Nephron progenitor cell (in vitro differentiated cells): ENCODE data around the gene CARMIL1.

ENCODE experiments used
- DNase-seq: peaks from one replicate; pipeline ENCODE4 v3.0.0; 2021
- H3K27ac Mint-ChIP-seq: 2 replicates; pipeline ENCODE4 v1.8.0; 2021; ENCODE audit warnings: mild to moderate bottlenecking, moderate library complexity, mixed read lengths
- H3K27me3 Mint-ChIP-seq: 2 replicates; pipeline ENCODE4 v1.8.0; 2021; ENCODE audit warnings: mild to moderate bottlenecking, low read depth, mixed read lengths; ENCODE audit not compliant: poor library complexity
- H3K36me3 Mint-ChIP-seq: 2 replicates; pipeline ENCODE4 v1.8.0; 2021; ENCODE audit warnings: low read depth, mixed read lengths
- H3K4me1 Mint-ChIP-seq: 2 replicates; pipeline ENCODE4 v1.8.0; 2021; ENCODE audit warnings: mixed read lengths
- H3K4me3 Mint-ChIP-seq: 2 replicates; pipeline ENCODE4 v1.8.0; 2021; ENCODE audit warnings: mild to moderate bottlenecking, moderate library complexity, mixed read lengths
- H3K9me3 Mint-ChIP-seq: 2 replicates; pipeline ENCODE4 v1.8.0; 2021; ENCODE audit warnings: mild to moderate bottlenecking, moderate library complexity, mixed read lengths
- CTCF ChIP-seq: fragments of 200-600 bp; sonication (generic); IDR thresholded peaks from 2 replicates; pipeline ENCODE4 v1.5.0; 2021; ENCODE audit warnings: antibody characterized with exemption

CARMIL1 gene

GRCh38 chr6:25417046-25417605 is 138.0 kb downstream of the CARMIL1 start:
- H3K4me3 Mint-ChIP-seq, result no peak overlapping the region
- H3K9me3 Mint-ChIP-seq, result peaks cover 15% of the 10 kb centered on the region
- H3K36me3 Mint-ChIP-seq, result peaks cover 14% of the 10 kb centered on the region
- H3K27me3 Mint-ChIP-seq, result peaks cover 6% of the 10 kb centered on the region
- no peak overlapping the region for H3K27ac Mint-ChIP-seq
- TF ChIP-seq CTCF, result no peak
- no peak for DNase-seq
- peaks cover 36% of the 10 kb centered on the region for H3K4me1 Mint-ChIP-seq

GRCh38 chr6:25418454-25419052 is 139.4 kb downstream of the CARMIL1 start:
- Mint-ChIP-seq H3K36me3 (peaks cover 14% of the 10 kb centered on the region), H3K4me3 (no peak overlapping the region), H3K27ac (no peak overlapping the region), H3K27me3 (peaks cover 6% of the 10 kb centered on the region), H3K9me3 (peaks cover 15% of the 10 kb centered on the region), H3K4me1 (peaks cover 40% of the 10 kb centered on the region)
- no peak for DNase-seq
- TF ChIP-seq CTCF, result no peak

DNA sequence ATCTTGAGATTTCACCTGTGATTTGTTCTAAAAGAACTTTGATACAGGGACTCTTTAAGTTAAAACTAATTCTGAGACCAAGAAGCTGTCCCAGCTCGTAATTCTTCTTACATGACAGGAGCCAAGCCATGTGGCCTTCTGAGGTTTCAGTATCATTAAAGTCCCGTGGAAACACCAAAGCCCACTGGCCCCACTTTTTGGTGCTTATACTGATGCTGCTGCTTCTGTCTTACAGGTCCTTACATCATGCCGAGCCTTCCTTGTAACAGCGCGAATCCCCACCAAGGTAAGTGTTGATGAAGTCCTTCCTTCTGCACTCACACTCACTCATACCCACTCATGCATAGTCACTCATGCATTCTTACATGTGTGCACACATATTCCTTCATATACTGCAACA is 140.7 kb downstream of the CARMIL1 start:
- Mint-ChIP-seq H3K27ac (no peak overlapping the region), H3K4me1 (peaks cover 36% of the 10 kb centered on the region), H3K4me3 (no peak overlapping the region), H3K9me3 (peaks cover 15% of the 10 kb centered on the region), H3K36me3 (peaks cover 14% of the 10 kb centered on the region), H3K27me3 (peaks cover 6% of the 10 kb centered on the region)
- no peak for TF ChIP-seq CTCF
- no peak for DNase-seq

DNA sequence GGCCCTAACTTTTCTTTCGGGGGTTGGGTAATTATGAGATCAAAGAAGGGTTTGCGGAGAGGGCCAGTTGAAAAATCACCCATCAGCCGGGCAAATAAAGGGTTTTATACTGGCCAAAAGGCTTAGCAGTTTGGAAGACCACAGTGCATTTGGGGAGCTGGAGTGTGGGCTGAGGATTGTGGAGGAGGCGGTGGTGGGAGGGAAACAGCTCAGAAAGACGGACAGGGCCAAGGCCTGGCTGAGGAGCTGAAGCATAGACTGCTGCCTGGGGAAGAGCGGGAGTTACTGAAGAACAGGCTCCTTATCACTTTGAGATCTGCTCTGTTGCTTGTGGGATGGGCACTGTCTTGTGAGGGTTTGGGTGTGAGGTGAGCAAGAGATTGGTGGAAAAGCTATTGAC is 144.2 kb downstream of the CARMIL1 start:
- TF ChIP-seq CTCF, result no peak
- Mint-ChIP-seq H3K27me3 (no peaks in the 10 kb centered on the region), H3K4me3 (no peak overlapping the region), H3K9me3 (peaks cover 15% of the 10 kb centered on the region), H3K4me1 (peaks cover 24% of the 10 kb centered on the region), H3K36me3 (peaks cover 14% of the 10 kb centered on the region), H3K27ac (peak overlapping the region; percentile 80)
- peak; percentile 19 for DNase-seq

- Mint-ChIP-seq H3K9me3 (peaks cover 13% of the 10 kb centered on the region), H3K36me3 (peaks cover 13% of the 10 kb centered on the region), H3K27me3 (no peaks in the 10 kb centered on the region), H3K27ac (peak overlapping the region; percentile 80), H3K4me3 (no peak overlapping the region), H3K4me1 (peaks cover 24% of the 10 kb centered on the region)
- no peak for DNase-seq
- no peak for TF ChIP-seq CTCF
Measured at GRCh38 chr6:25424303-25424702, 145.1 kb downstream of the CARMIL1 start.

DNA sequence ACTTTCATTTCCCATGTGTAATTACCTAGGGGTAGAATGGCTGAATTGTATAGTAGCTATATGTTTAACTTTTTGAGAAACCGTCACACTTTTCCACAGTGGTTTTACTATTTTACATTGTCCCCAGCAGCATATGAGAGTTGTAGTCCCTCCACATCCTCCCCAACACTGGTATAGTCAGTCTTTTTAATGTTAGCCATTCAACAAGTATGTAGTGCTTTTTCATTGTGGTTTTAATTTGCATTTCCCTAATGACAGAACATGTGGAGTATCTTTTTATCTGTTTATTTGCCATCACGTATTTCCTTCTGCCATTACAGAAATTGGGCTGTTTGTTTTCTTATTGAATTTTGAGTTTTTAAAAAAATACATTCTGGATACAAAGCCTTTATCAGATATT is 148.4 kb downstream of the CARMIL1 start:
- Mint-ChIP-seq H3K4me1 (peaks cover 36% of the 10 kb centered on the region), H3K27me3 (no peaks in the 10 kb centered on the region), H3K9me3 (no peaks in the 10 kb centered on the region), H3K36me3 (no peaks in the 10 kb centered on the region), H3K27ac (no peak overlapping the region), H3K4me3 (no peak overlapping the region)
- no peak for DNase-seq
- no peak for TF ChIP-seq CTCF
